ENCODE results near the gene TNFRSF8. TPM values are rescaled to one million over a fixed set of nuclear protein-coding genes. Genes with fewer than 3 reads are reported as not detected.
A peak's percentile ranks its signal among the peaks of the same experiment; 100 is the strongest.

TNFRSF8 gene
- total and polyA plus RNA-seq, 2 of the 13 experiments (the other 11 are each of a cell fraction or from before 2014, with no cell fraction given): not detected

DNA sequence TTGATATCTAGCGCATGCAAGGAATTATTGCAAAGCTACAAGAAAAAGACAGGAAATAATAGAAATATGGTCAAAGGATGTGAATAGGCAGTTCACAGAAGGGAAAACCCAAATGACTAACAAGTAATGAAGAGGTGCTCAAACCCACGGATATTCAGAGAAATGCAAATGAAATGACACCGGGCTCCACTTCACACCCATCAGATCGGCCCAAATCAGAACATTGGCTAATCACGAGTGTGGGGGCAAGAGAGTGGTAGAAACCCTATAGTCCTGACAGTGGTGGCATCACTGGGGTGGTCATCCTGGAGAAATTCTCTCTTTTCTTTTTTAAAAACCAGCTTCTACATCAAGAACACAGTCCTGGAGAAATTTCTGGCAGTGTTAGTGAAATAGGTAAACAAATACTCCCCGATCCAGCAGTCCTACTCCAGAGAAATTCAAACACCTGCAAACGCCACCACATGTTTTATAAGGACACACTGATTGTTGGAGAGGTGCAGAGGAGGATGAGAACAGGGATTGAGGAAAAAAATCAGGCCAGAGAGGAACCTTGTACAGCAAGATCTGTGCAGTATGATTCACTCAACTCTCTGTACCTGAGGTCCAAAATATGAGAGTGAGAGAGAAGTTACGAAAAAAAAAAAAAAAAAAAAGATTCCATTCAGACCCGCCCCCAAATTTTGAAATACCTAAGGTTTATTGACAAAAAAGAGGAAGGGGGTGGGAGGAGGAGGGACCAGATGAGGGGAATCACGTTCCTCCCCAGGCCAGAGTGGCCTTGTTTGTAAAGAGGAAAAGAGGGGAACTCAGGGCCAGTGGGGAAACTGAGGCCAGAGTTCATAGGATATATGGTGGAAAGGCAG, 94.5 kb downstream of the TNFRSF8 start:
- no peak overlapping the region for H3K9ac ChIP-seq (ENCODE audit: insufficient read depth, low read depth, low read length)
- H3K4me1 ChIP-seq (ENCODE audit: insufficient read depth, low read length): peaks cover 25% of the 10 kb centered on the region
- TF ChIP-seq, protein P1, sequence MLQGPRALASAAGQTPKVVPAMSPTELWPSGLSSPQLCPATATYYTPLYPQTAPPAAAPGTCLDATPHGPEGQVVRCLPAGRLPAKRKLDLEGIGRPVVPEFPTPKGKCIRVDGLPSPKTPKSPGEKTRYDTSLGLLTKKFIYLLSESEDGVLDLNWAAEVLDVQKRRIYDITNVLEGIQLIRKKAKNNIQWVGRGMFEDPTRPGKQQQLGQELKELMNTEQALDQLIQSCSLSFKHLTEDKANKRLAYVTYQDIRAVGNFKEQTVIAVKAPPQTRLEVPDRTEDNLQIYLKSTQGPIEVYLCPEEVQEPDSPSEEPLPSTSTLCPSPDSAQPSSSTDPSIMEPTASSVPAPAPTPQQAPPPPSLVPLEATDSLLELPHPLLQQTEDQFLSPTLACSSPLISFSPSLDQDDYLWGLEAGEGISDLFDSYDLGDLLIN (CRISPR knock-in tag; IDR thresholded peaks at IDR 0.05; ENCODE audit: borderline replicate concordance): no peak
- no peak for TF ChIP-seq ZSCAN22 (CRISPR knock-in tag; IDR thresholded peaks at IDR 0.05)
- no peak for TF ChIP-seq HMG20A (CRISPR knock-in tag; IDR thresholded peaks at IDR 0.05; ENCODE audit: borderline replicate concordance)
- TF ChIP-seq, protein P2, sequence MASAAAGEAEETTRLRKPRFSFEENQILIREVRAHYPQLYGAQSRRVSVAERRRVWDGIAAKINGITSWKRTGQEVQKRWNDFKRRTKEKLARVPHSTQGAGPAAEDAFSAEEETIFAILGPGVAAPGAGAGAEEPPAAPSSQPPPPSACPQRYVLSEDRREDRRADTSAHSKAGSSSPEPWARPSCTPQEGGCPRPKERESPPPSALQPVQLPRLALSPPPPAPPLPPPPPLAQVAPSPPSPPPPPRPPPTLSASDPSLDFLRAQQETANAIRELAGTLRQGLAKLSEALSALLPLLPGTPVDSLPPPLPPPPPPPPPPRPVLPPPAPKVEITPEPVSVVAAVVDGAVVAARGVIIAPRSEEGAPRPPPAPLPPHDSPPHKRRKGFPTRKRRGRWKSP (CRISPR knock-in tag; IDR thresholded peaks at IDR 0.05): no peak
- TF ChIP-seq ZNF546 (CRISPR knock-in tag; conservative IDR thresholded peaks at IDR 0.05): no peak
- TF ChIP-seq ZNF468 (CRISPR knock-in tag; IDR thresholded peaks at IDR 0.05): no peak
- TF ChIP-seq SP5 (CRISPR knock-in tag; IDR thresholded peaks at IDR 0.05; ENCODE audit: borderline replicate concordance, low read depth): no peak
- DNase-seq (ENCODE audit: low spot score): peak; percentile 32
- no peak overlapping the region for H3K4me3 ChIP-seq (replicated peaks in 1 of 3; ENCODE audit: insufficient read depth in 1 of 3, low read depth in 2 of 3, low read length in 3 of 3)
- no TSS peak for BruUV-seq (replicated peaks)
- H3K4me2 ChIP-seq (ENCODE audit: low read depth, low read length): no peak overlapping the region
- no peak for FAIRE-seq
- POLR2A ChIA-PET: no interaction called here
- WGBS (ENCODE audit: low lambda C conversion rate): 23% methylated on average over 10 of the region's 10 CpGs
- in situ Hi-C loops (cut with HindIII; ENCODE audit: extremely low pct_ligation_motif_present, low pct_unique_long_range_greater_than_20kb): no loop called here
- H3K9me3 ChIP-seq (ENCODE audit: low read length): no peaks in the 10 kb centered on the region
- no peaks in the 10 kb centered on the region for H4K20me1 ChIP-seq (ENCODE audit: insufficient read depth, low read length)
- intact Hi-C loops (cut with micrococcal nuclease; ENCODE audit: unreplicated experiment): no loop called here
- no peaks in the 10 kb centered on the region for H3K79me2 ChIP-seq (ENCODE audit: insufficient read depth, low read length)
- CTCF ChIA-PET (ENCODE audit: low intra/inter-chr PET ratio, low total read pairs): no interaction called here
- H3K36me3 ChIP-seq (replicated peaks in 1 of 2; ENCODE audit: control insufficient read depth in 1 of 2, insufficient read depth in 2 of 2, low read length in 2 of 2): no peaks in the 10 kb centered on the region
- H3K27me3 ChIP-seq (ENCODE audit: control insufficient read depth in 1 of 2, insufficient read depth in 2 of 2, low read length in 2 of 2): no peaks in the 10 kb centered on the region; a peak in 1 of 5 replicates
- ATAC-seq: no peak
- no peak overlapping the region for H3K27ac ChIP-seq (ENCODE audit: extremely low read length, insufficient read depth, low read length)
- no peak overlapping the region for H2AFZ ChIP-seq (ENCODE audit: low read length)
